Hematopoietic multipotent progenitor cell treated with erythropoietin and hydrocortisone succinate and interleukin-3 and kit ligand, for 8 days (in vitro differentiated cells): Measurements from ENCODE around the gene PRSS1.

Source experiments
- DNase-seq: peaks from one replicate; pipeline ENCODE4 v3.0.0-alpha.2; 2015

PRSS1 gene

DNA sequence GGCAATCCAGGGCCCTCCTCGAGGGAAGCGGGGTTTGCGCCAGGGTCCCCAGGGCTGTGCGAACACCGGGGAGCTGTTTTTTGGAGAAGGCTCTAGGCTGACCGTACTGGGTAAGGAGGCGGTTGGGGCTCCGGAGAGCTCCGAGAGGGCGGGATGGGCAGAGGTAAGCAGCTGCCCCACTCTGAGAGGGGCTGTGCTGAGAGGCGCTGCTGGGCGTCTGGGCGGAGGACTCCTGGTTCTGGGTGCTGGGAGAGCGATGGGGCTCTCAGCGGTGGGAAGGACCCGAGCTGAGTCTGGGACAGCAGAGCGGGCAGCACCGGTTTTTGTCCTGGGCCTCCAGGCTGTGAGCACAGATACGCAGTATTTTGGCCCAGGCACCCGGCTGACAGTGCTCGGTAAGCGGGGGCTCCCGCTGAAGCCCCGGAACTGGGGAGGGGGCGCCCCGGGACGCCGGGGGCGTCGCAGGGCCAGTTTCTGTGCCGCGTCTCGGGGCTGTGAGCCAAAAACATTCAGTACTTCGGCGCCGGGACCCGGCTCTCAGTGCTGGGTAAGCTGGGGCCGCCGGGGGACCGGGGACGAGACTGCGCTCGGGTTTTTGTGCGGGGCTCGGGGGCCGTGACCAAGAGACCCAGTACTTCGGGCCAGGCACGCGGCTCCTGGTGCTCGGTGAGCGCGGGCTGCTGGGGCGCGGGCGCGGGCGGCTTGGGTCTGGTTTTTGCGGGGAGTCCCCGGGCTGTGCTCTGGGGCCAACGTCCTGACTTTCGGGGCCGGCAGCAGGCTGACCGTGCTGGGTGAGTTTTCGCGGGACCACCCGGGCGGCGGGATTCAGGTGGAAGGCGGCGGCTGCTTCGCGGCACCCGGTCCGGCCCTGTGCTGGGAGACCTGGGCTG, 47.5 kb downstream of the PRSS1 start:
- DNase-seq = no peak

- DNase-seq = no peak
Measured at GRCh38 chr7:142797391-142798377, 48.4 kb downstream of the PRSS1 start.

GRCh38 chr7:142798451-142799436, 49.5 kb downstream of the PRSS1 start:
- no peak for DNase-seq

- no peak for DNase-seq
Measured at GRCh38 chr7:142799437-142799835, 50.2 kb downstream of the PRSS1 start.

DNA sequence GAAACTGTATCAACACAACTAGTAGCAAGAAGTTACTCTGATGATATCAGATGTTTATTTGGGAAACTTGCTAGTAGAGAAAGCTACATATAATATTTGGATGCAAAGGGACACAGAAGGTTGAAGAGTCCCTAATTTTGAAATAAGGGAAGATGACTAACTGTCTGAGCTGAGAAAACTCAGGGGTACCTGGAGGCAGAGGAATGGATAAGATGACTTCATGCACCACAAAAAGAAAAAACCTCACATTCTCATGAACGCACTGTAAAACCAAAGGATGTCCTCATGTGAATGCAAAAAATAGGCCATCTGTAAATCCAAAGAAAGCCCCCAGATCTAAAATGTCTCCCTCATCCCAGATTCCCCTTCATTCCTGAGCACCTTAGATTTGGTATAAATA, 50.8 kb downstream of the PRSS1 start:
- DNase-seq = no peak

GRCh38 chr7:142800699-142801260, 51.5 kb downstream of the PRSS1 start:
- DNase-seq = no peak

DNA sequence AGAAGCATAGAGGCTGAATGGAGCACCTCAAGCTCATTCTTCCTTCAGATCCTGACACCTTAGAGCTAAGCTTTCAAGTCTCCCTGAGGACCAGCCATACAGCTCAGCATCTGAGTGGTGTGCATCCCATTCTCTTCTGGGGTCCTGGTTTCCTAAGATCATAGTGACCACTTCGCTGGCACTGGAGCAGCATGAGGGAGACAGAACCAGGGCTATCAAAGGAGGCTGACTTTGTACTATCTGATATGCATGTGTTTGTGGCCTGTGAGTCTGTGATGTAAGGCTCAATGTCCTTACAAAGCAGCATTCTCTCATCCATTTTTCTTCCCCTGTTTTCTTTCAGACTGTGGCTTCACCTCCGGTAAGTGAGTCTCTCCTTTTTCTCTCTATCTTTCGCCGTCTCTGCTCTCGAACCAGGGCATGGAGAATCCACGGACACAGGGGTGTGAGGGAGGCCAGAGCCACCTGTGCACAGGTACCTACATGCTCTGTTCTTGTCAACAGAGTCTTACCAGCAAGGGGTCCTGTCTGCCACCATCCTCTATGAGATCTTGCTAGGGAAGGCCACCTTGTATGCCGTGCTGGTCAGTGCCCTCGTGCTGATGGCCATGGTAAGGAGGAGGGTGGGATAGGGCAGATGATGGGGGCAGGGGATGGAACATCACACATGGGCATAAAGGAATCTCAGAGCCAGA, 52.5 kb downstream of the PRSS1 start:
- DNase-seq = no peak

- DNase-seq = no peak
Measured at GRCh38 chr7:142802301-142802700, 53.0 kb downstream of the PRSS1 start.
